Measurements from ENCODE around the gene CD38.

GRCh38 chr4:15832523-15833451, 54.7 kb downstream of the CD38 start:
- TF ChIP-seq EZH2 (IDR thresholded peaks at IDR 0.05; ENCODE audit: low read length), result no peak
- TF ChIP-seq CTCF (optimal IDR thresholded peaks at IDR 0.05 in 1 of 3, IDR thresholded peaks at IDR 0.05 in 1 of 3, conservative IDR thresholded peaks at IDR 0.05 in 1 of 3; ENCODE audit: extremely low read depth in 1 of 3, insufficient read depth in 2 of 3, low read length in 3 of 3), result no peak

Measured in keratinocyte (primary cell).